Measurements from ENCODE around the gene JAG2.

JAG2 gene

DNA sequence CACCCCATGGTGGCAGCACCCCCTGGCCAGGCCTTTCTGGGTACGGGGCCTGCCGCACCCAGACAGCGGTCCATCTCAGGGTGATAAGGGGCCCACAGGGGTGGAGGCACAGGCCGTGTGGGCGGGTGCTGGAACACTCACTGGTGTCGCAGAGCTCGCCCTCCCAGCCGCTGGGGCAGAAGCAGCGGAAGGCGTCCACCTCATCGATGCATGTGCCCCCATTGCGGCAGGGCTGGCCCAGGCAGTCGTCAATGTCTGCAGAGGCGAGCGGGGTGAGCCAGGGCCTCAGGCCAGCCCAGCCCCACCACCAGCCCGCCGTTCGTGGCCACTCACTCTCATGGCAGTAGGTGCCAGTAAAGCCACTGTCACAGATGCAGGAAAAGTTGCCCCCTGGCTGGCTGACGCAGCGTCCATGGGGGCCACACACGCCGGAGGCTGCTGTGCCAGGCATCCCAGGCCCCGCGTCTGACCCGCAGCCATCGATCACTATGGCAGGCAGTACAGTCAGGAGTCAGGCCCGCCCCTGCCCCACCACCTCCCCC is 19.9 kb downstream of the JAG2 start:
- no peak for DNase-seq

DNA sequence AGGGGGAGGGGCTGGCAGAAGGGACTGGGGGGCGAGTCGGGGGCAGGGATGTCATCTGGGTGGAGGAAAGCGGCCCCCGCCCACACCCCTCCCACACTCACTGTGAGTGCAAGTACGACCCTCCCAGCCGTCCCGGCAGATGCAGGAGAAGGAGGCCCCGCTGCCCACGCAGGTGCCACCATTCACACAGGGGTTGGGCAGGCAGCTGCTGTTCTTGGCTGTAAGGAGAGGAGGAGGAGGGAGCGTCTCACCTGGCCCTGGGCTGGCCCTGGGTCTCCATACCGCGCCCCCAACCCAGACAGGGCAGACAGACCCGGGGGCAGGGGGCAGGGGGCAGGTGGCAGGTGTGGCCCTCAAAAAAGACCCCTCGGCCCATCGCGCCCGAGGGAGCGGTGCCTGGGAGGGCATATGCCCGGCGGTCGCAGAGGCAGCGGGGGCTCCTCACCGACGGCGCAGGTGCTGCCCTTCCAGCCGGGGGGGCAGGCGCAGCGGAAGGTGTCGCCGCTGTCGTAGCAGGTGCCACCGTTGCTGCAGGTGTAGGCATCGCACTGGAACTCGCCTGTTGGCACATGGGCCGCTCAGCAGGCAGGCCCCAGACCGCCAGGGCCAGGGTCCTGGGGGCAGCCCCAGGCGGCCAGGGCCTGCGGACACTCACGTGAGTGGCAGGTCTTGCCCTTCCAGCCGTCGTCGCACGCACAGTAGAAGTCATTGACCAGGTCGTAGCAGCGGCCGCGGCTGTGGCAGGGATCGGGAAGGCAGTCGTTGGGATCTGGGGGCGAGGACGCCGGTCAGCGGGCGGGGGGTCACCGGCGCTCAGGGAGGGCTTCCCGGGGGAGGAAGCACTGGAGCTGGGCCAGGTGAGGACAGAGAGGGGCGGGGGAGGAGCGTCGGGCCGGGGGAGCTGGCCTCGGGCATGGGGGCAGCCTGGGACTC is 20.6 kb downstream of the JAG2 start:
- no peak for DNase-seq

DNA sequence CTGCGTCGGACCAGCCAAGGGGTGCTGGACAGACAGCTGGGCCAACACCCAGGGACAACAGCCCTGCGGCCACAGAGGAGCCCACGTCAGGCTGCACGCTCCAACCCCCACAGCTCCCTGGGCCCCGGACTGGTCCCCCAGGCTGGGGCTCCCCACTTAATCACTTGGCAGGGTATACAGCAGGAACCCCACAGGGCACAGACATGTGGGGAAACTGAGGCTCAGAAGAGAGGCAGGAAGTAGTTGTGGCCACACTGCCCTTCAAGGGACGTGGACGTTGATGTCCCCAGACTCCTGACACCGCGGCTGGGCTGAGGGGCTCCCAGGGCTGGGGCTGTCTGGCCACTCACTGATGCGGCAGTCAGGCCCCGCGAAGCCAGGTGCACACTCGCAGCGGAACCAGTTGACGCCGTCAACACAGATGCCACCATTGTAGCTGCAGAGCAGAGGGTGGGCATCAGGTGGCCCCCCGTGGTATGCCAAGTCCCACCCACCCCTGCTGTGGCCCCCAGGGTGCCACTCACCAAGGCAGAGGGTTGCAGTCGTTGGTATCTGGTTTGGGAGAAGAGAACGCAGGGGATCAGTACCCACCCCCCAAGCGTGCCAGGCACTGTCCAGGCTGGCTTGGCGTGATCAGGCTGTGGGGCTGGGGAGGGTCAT is 21.5 kb downstream of the JAG2 start:
- DNase-seq = no peak

DNA sequence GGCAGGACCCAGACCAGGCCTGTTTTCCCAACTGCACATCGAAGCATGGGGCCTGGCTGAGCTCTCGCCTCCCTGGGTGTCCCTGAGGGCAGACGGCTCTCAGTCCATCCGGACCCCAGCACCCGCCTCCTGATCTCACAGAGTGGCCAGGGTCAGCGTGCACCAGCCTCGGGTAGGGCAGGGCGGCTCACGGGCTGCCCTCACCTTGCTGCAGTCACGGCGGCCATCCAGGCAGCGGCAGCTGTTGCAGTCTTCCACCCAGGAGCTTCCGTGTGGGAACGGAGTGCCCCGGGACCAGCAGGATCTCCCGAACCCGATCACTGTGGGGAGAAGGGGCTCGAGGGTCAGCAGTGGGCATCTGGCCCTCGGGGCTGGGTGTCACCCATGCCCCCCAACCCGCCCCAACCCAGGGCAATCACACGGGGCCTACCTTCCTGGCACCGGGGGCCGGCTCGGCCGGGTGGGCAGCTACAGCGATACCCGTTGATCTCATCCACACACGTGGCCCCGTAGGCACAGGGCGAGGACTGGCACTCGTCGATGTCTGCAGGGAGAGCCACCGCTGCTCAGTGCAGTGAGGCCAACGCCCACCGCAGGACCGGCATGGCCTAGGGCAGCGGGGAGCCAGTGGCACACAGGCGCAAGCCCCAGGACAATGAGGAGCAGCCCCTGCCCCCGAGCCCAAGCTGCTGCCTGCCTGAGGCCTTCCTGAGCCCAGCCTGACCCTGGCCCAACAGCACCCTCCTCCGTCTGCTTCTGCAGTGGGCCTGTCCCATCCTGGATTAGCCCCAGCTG is 22.2 kb downstream of the JAG2 start:
- no peak for DNase-seq

DNA sequence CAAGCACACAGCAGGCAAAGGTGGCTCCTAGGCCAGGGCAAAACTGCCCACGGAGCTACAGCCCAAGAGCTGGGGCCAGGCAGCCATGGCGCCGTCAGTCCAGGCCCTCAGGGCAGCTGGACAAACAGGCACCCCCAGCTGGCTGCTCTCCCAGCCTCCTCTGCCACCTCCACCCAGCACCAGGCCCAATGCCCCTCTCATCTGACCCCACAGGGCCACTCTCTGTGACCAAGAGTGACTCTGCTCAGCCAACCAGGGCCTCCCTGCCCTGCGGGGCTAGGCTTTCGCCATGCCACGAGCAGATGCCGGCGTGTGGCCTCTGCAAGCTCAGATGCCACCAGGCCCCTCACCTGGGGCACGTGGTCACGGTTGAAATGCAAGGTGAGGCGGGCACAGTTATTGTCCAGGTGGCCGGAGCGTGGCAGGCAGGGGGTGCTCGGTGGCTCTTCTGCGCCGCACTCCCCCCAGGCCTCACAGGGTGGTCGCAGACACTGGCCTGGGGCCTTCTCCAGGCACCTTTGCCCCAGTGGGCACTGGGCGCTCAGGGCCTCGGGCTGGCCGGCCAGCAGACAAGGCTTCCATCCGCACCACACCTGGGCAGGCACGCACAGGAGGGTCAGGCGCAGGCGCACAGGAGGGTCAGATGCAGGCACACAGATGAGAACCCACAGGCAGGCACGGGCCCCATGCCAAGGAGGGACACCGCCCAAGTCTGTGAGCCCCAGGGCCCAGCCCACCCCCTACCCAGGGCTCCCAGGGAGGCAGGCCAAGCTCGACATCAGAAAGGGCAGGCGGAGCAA is 23.0 kb downstream of the JAG2 start:
- no peak for DNase-seq

DNA sequence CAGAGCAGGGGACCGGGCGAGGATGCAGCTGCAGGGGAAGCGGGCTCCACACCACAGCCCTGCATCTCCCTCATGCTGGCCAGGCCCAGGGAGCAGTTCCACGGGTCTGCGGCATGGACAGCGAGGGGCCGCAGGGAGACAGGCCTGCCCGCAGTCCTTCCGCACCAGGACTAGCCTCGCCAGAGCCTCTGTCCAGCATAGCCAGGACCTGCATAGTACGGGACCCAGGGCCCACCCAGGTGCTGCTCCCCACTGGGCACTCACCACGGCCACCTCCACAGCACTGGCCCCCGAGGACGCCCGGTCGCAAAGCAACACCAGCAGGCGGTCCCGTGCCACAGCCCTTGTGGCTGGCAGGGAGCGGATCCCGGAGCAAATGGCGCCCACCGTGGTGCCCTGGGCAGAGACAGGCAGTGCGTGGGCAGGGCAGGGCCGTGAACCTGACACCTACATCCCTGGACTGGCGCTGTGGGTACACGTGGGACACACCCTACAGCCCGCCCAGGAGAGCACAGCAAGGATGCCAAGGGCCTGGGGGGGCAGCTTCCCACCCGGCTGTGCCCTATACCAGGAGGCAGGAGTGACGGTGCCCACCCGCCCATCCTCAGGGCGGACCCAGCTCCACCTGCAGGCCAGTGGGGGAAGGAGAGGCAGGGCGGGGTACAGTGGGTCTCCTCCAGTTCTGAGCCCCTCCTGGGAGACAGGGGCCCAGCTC is 23.8 kb downstream of the JAG2 start:
- no peak for DNase-seq

DNA sequence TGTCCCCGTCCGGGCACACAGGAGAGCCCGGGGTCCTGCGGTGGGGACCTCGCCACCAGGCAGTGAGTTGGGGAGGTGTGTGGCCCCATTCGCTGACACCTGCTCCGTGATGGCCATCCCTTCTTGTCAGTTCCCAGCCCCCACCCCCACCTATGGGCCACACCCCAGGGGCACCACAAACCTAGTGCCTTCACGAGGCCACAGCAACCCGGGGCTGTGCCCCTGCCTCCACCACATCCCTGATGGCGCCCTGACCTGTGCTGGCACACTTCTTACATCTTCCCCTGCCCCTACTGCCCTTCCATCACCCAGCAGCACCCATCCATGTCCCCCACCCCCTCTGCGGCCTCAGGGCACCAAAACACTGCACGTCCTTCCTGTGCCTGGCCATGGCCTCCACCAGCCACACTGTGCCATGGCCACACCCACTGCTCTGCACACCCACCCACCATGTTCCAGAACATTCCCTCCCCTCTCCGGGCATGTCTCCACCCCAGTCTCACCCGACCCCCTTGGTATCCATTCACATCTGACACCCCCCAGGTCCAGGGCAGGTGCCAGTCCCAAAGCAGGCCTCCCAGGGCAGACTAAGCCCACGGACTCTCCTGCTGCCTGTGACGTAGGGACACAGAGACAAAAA is 24.4 kb downstream of the JAG2 start:
- DNase-seq = no peak

DNA sequence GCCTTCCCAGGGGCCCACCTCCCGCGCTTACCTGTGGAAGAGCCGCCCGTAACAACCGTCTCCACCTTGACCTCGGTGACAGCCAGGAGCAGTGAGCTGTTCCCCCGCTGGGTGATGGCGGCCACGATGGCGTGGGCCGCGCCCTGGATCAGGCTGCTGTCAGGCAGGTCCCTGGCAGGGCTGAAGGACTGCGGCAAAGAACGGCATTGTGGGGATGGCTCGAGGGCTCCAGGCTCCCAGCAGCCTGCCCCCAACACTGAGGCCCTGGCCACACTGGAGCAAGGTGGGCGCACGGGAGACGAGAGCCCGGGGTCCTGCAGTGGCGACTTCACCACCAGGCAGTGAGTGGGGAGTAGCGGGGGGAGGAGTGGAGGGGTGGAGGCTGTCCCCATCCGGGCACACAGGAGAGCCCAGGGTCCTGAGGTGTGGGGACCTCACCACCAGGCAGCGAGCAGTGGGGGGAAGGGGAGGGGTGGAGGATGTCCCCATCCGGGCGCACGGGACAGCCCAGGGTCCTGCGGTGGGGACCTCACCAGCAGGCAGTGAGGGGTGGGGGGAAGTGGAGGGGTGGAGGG is 25.0 kb downstream of the JAG2 start:
- DNase-seq = no peak

DNA sequence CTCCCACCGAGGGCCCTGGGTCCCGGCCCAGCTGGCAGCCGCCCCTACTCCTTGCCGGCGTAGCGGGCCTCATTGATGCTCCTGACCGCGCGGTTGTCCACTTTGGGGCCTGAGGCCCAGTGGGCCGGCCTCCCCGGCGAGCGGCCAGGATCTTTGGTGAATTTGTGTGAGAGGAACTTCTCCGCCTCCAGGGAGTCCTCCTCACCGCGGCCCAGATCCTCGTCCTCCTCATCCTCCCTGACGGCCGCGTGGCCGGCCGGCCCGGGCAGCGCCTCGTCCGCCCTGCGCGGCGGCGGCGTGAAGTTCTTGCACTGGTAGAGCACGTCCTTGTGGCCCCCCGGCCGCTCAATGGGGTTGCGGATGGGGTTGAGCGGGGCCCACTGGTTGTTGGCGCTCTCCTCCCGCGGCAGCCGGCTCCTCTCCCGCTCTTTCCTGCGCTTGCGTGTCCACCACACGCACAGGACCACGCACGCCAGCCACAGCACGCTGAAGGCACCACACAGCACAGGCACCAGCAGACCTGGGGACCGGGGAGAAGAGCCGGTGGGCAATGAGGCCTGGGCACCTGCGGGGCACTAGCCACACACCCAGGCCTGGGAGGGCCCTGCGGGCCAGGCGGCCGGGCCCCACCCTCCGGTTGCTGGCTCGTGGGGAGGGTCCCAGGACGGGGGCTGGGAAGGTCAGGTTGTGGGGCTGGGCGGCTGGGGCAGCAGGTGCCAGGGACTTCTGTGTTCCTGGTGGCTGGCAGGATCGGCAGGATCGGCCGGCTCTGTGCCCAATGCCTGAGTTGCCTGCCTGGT is 25.7 kb downstream of the JAG2 start:
- DNase-seq = no peak

DNA sequence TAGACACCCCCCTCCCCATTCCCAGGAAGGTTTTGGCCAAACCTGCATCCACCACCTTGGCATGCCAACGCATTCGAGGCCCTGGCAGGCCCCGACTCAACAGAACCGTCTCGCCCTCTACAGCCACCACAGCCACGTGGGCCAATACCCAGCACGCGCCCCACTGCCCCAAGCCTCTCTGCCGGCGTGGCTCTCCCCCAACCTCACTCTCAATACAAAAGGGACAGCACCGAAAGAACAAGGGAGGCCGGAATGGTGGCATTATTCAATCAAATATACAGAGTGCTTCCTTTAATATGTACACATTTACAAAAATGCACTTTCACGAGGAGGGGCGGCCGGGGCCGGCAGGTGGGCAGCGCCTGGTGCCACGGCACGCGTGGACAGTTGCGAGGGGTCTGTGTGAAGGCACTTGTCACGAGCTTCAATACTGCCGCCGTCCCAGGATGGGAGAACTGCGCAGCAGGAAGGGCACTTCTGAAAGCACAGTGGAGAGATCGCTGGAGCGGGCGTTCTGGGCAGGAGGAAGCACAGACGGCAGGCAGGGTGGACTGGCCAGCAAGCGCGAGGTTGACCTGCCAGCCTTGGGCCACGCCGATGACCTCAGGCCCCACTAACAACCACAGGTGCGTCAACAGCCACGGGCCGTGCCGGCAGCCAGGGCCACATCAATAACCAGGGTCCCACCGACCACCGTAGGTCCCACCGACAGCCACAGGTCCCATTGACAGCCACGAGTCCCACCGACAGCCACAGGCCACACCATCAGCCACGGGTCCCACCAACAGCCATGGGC is 26.9 kb downstream of the JAG2 start:
- DNase-seq = no peak

DNA sequence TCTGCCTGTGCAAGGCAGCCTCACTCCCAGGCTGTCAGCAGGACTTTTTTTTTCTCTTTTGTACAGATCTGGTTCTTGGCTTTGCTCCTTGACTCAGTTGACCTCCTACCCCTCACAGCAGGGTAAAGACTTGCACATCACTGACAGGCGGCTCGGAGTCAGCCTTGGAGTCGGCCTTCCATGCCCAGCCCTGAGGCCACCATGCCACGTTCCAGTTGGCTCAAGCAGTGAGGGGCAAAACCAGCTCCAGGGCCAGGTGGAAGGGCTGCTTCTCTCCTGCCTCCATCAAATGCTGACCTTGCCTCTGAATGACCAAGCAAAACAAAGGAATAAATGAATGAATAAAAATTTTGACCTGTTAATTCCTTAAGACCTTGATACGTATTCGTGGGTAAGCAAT is 27.6 kb downstream of the JAG2 start:
- DNase-seq = no peak

DNA sequence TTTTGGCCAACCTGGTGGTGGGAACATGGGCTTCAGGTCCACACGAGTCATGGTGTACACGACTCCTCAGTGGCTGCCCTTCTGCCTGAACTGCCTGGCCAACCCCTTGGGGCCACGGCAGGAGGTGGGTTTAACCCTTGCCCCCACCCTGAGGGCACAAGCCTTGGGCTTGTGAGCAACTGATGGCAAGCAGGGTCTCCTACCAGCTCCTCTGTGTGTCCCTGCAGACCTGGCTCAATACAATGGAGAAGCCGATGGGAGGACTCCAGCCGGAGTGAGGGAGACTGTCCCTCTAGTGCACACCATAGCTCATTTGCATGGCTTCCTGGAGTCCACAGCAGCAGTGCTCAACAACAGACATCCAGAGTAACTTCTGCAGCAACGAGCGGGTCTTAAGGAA is 28.0 kb downstream of the JAG2 start:
- no peak for DNase-seq

DNA sequence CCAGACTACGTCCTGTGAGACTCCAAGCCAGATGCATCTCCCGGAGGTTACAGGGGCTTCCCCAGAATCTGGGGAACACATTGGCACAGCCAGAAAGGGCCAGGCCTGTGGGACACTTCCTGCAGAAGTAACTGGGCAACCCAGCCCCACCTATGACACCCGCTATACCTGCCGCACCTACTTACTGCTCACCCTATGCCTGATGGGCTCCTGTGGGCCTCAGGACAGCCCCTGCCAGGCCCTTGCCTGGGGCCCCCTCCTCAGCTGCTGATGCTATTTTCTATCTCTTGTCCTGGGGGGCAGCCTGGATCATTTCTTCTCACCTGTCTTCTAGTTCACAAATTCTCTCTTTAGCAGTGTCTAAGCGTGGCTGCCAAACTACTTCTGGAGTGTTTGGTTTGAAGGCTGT is 28.7 kb downstream of the JAG2 start:
- no peak for DNase-seq

DNA sequence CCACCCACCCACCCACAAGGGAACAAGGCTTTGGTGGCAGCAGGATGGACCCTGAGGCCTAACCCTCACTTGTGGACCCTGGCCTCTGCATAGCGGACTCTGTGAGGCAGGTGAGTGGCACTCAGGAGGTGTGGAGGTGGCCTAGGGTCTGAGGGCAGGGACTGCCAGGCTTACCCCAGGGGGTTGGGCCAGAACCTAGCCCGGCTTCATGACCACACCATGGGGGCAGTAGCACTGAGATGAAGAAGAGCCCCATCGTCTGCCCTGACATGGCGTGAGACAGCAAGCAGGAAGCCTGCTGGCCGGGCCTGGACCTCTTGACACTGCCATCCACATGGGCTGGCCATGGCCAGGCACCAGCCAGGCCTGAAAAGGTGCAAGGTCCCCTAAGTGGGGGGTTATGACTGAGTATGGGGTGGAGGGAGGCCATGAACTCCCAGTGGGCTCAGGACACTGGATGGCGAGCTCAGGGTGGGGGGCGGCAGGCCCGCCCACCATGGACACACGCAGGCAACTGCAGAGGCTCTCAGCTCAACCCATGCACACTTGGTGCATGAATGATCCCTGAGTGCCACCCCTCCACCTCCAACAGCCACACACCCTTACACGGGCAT is 29.3 kb downstream of the JAG2 start:
- no peak for DNase-seq

DNA sequence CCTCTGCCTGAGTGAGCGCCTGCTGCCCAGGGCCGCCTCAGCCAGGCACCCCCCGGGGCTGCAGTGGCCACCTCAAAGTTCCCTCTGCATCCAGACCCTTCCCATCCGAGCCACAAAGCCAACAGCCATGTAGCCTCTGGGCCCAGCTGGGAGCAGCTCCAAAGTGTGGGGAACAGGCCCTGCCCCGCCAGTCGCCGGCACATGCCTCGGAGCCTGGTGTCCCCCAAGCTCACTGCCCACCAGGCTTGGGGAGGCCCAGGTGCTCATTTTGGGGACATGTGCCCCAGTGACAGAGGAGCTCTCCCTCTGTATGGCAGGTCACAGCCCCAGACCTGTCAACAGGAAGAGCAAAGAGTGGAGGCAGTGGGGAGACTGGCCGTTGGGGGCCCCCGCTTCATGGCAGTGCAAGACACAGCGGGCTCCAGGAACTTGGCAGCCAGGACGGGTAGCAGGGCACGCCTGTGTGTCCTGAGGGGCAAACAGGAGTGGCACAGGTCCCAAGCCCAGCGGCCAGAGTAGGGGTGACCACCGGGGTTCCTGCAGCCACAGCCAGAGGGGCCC is 29.9 kb downstream of the JAG2 start:
- DNase-seq = no peak

DNA sequence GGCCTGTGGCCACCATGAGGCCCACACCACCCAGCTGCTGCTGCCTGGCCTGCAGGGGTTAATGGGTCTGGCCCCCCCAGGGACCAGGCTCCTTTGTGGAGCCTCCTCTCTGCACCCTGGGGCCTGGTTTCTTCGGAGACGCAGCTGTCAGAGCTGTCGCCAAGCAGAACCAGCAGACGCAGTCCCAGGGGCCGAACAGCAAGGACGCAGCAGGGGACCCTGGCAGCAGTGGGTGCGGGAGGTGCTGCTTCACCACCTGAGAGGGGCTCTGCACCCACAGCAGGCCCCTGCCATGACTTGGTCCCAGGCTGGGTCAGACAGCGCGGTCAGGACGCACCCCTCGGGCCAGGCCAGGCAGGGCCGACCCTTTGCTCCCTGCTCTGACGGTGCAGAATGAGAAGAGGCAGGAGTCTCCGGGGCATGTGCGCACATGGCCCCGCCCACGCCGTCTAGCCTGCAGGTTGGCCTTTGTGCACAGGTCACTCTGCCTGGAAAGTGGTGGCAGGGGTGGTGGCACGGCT is 30.5 kb downstream of the JAG2 start:
- no peak for DNase-seq

DNA sequence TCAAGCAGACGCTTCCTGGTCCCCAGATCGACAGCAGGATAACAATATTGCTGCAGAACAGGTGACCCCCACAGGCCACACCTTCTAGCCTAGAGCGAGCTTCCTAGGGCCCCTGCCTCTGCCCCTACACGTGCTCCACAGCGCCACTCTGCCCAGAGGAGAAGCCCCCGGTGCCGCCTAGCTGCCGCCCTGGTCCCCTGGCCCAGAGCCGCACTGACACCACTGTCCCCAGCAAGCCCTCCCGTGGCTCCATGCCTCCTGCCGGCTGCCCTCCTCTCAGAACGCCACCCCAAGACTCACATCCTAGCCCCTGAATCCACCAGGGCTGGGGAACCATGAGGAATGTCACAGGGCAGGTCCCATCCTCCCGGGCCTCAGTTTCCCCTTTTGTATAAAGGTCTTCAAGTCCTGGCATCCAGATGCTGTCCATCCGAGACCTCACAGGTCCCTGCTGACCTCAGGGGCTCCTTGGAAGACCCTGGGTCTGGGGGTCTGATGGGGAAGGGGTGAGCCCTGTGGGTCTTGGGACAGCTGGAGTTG is 31.0 kb downstream of the JAG2 start:
- DNase-seq = no peak
